Ishikawa (cell line): ENCODE data around the gene TMX4.

ENCODE experiments used
- CEBPB ChIP-seq: IDR thresholded peaks from 2 replicates; pipeline ENCODE4 v1.6.1; 2012
- EGR1 ChIP-seq: IDR thresholded peaks from 2 replicates; pipeline ENCODE4 v1.6.1; 2012
- EP300 ChIP-seq: IDR thresholded peaks from 2 replicates; pipeline ENCODE4 v1.6.1; 2012; ENCODE audit warnings: borderline replicate concordance
- FOXM1 ChIP-seq: IDR thresholded peaks from 2 replicates; pipeline ENCODE4 v1.6.1; 2012; ENCODE audit warnings: low read depth, borderline replicate concordance
- RAD21 ChIP-seq: IDR thresholded peaks from 2 replicates; pipeline ENCODE4 v1.6.1; 2012; ENCODE audit warnings: low read depth
- REST ChIP-seq: IDR thresholded peaks from 2 replicates; pipeline ENCODE4 v1.6.1; 2012; ENCODE audit warnings: low read depth, mild to moderate bottlenecking
- TAF1 ChIP-seq: IDR thresholded peaks from 2 replicates; pipeline ENCODE4 v1.6.1; 2012; ENCODE audit warnings: low read depth, mild to moderate bottlenecking
- TCF12 ChIP-seq: IDR thresholded peaks from 2 replicates; pipeline ENCODE4 v1.6.1; 2012; ENCODE audit warnings: low read depth
- TEAD4 ChIP-seq: IDR thresholded peaks from 2 replicates; pipeline ENCODE4 v1.6.1; 2012
- YY1 ChIP-seq: IDR thresholded peaks from 2 replicates; pipeline ENCODE4 v1.6.1; 2012; ENCODE audit warnings: low read depth
- TF ChIP-seq, protein P1 (sequence below): IDR thresholded peaks from 2 replicates; pipeline ENCODE4 v1.6.1; 2012
- TF ChIP-seq, protein P2 (sequence below): IDR thresholded peaks from 2 replicates; pipeline ENCODE4 v1.6.1; 2012

GRCh38 chr20:7975851-7976414 is 43.6 kb downstream of the TMX4 start:
- TF ChIP-seq, protein P1, sequence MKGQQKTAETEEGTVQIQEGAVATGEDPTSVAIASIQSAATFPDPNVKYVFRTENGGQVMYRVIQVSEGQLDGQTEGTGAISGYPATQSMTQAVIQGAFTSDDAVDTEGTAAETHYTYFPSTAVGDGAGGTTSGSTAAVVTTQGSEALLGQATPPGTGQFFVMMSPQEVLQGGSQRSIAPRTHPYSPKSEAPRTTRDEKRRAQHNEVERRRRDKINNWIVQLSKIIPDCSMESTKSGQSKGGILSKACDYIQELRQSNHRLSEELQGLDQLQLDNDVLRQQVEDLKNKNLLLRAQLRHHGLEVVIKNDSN = no peak
- TF ChIP-seq TEAD4 (no peak), YY1 (no peak), RAD21 (no peak), REST (no peak), TAF1 (no peak), EP300 (no peak), EGR1 (no peak), CEBPB (no peak), FOXM1 (no peak), TCF12 (no peak)
- TF ChIP-seq, protein P2, sequence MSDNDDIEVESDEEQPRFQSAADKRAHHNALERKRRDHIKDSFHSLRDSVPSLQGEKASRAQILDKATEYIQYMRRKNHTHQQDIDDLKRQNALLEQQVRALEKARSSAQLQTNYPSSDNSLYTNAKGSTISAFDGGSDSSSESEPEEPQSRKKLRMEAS = no peak
